Measurements from ENCODE around the gene PIGT. TPM values are rescaled to one million over a fixed set of nuclear protein-coding genes. Genes with fewer than 3 reads are reported as not detected.

Gene PIGT
- total RNA-seq, 2 experiments from 2014 or later = 89.2 to 104 TPM

GRCh38 chr20:45377269-45377668 is 38.7 kb upstream of the PIGT start:
- Histone ChIP-seq H3K9me2 (ENCODE audit: insufficient read depth, low read length) (no peaks in the 10 kb centered on the region), H4K20me1 (ENCODE audit: insufficient read depth, low read length) (no peaks in the 10 kb centered on the region), H3K4me3 (ENCODE audit: low read depth, low read length, poor library complexity, severe bottlenecking) (no peak overlapping the region), H3K4me1 (ENCODE audit: insufficient read depth, low read length, poor library complexity, severe bottlenecking) (peaks cover 14% of the 10 kb centered on the region), H3K9me3 (ENCODE audit: low read length) (no peaks in the 10 kb centered on the region), H3K27ac (ENCODE audit: low read depth, low read length, poor library complexity, severe bottlenecking) (no peak overlapping the region), H3K79me2 (ENCODE audit: insufficient read depth, low read depth, low read length) (no peaks in the 10 kb centered on the region), H2AFZ (ENCODE audit: low read length) (no peak overlapping the region), H3K36me3 (ENCODE audit: insufficient read depth, low read length) (peaks cover 5% of the 10 kb centered on the region; the same call in 1 of the 2 replicates), H3K4me2 (ENCODE audit: low read length) (no peak overlapping the region)
- DNase-seq (ENCODE audit: low spot score) = no peak
- POLR2A ChIA-PET = interaction anchor here (0.9 to 1.3 kb wide), 2 partner anchors 42 to 75 kb away, joined by 3 read pairs; no protein-coding TSS in a partner anchor
- TF ChIP-seq EZH2phosphoT487 (IDR thresholded peaks at IDR 0.05; ENCODE audit: borderline replicate concordance, low read depth, low read length) (no peak), CTCF (conservative IDR thresholded peaks at IDR 0.05; ENCODE audit: low read length) (no peak)
- no TSS peak for BruUV-seq (replicated peaks)
- CTCF ChIA-PET (ENCODE audit: unreplicated experiment) = interaction anchor here (0.7 kb wide), 1 partner anchor 60 kb away, joined by 3 read pairs; no protein-coding TSS in a partner anchor
- intact Hi-C loops (cut with micrococcal nuclease; ENCODE audit: unreplicated experiment) = no loop called here

GRCh38 chr20:45378191-45378590 is 37.8 kb upstream of the PIGT start, which contains the start of gene TP53TG5:
Gene TP53TG5 (minus strand): TSS chr20:45378325. CDS start chr20:45378236, 89 bp downstream.
- no peak within 1 kb of the TSS for H3K4me3 ChIP-seq (ENCODE audit: low read depth, low read length, poor library complexity, severe bottlenecking)
- BruUV-seq (replicated peaks) = no TSS peak
- H3K9me2 ChIP-seq (ENCODE audit: insufficient read depth, low read length) = no peaks in the 10 kb centered on the region
- no peak within 1 kb of the TSS for H3K4me2 ChIP-seq (ENCODE audit: low read length)
- no peak within 1 kb of the TSS for H3K27ac ChIP-seq (ENCODE audit: low read depth, low read length, poor library complexity, severe bottlenecking)
- ChIA-PET CTCF (ENCODE audit: unreplicated experiment) (no interaction called here), POLR2A (no interaction called here)
- no peak within 1 kb of the TSS for H2AFZ ChIP-seq (ENCODE audit: low read length)
- no peak for TF ChIP-seq EZH2phosphoT487 (IDR thresholded peaks at IDR 0.05; ENCODE audit: borderline replicate concordance, low read depth, low read length)
- no peak for TF ChIP-seq CTCF (conservative IDR thresholded peaks at IDR 0.05; ENCODE audit: low read length)
- intact Hi-C loops (cut with micrococcal nuclease; ENCODE audit: unreplicated experiment) = no loop called here
- H3K79me2 ChIP-seq (ENCODE audit: insufficient read depth, low read depth, low read length) = no peaks in the 10 kb centered on the region
- H3K4me1 ChIP-seq (ENCODE audit: insufficient read depth, low read length, poor library complexity, severe bottlenecking) = peaks cover 13% of the 10 kb centered on the region
- DNase-seq (ENCODE audit: low spot score) = no peak
- H3K36me3 ChIP-seq (ENCODE audit: insufficient read depth, low read length) = peaks cover 5% of the 10 kb centered on the region; the same call in 1 of the 2 replicates
- H3K9me3 ChIP-seq (ENCODE audit: low read length) = no peaks in the 10 kb centered on the region
- H4K20me1 ChIP-seq (ENCODE audit: insufficient read depth, low read length) = no peaks in the 10 kb centered on the region

- H3K9me2 ChIP-seq (ENCODE audit: insufficient read depth, low read length) = no peaks in the 10 kb centered on the region
- H3K27ac ChIP-seq (ENCODE audit: low read depth, low read length, poor library complexity, severe bottlenecking) = no peak overlapping the region
- DNase-seq (ENCODE audit: low spot score) = no peak
- H2AFZ ChIP-seq (ENCODE audit: low read length) = no peak overlapping the region
- H3K9me3 ChIP-seq (ENCODE audit: low read length) = no peaks in the 10 kb centered on the region; the same call in 1 of the 2 replicates
- ChIA-PET CTCF (ENCODE audit: unreplicated experiment) (no interaction called here), POLR2A (interaction anchor here (0.7 to 0.8 kb wide), 2 partner anchors 29 to 61 kb away, joined by 4 read pairs; partner anchors contain the start of gene PIGT)
- no peaks in the 10 kb centered on the region for H4K20me1 ChIP-seq (ENCODE audit: insufficient read depth, low read length)
- no peaks in the 10 kb centered on the region for H3K79me2 ChIP-seq (ENCODE audit: insufficient read depth, low read depth, low read length)
- no TSS peak for BruUV-seq (replicated peaks)
- TF ChIP-seq CTCF (conservative IDR thresholded peaks at IDR 0.05; ENCODE audit: low read length) (no peak), EZH2phosphoT487 (IDR thresholded peaks at IDR 0.05; ENCODE audit: borderline replicate concordance, low read depth, low read length) (no peak)
- no peaks in the 10 kb centered on the region for H3K36me3 ChIP-seq (ENCODE audit: insufficient read depth, low read length)
- intact Hi-C loops (cut with micrococcal nuclease; ENCODE audit: unreplicated experiment) = no loop called here
- H3K4me2 ChIP-seq (ENCODE audit: low read length) = no peak overlapping the region
- no peaks in the 10 kb centered on the region for H3K4me1 ChIP-seq (ENCODE audit: insufficient read depth, low read length, poor library complexity, severe bottlenecking)
- no peak overlapping the region for H3K4me3 ChIP-seq (ENCODE audit: low read depth, low read length, poor library complexity, severe bottlenecking)
Measured at GRCh38 chr20:45387274-45387673, 28.7 kb upstream of the PIGT start.
